ENCODE results near the gene ODAD4. TPM values are rescaled to one million over a fixed set of nuclear protein-coding genes. Genes with fewer than 3 reads are reported as not detected.

Gene ODAD4
- total RNA-seq, 2 experiments from 2014 or later: 0.89 to 0.97 TPM

DNA sequence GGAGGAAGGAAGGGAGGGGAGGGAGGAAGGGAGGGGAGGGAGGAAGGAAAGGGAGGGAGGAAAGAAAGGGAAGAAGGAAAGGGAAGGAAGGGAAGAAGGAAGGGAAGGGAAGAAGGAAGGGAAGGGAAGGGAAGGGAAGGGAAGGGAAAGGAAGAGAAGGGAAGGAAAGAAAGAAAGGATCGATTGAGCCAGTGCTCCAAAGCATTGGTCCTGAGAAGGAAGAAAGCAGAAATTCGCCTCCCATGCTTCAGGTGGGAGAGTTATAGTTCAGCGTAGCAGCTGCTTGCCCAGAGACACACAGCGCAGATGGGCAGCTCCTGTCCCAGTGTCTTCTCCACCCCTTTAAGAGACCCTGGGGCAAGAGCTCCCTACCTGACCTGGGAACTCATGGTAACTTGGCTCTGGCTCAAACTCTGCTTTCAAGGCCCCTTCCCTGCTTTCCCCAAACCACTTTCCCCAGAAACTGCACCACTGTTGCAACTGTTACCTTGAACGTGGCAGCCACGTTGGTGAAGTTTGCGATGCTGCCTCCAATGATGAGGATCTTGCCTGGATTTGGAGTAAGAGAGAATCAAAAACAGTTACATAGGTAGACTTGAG, 26.1 kb upstream of the ODAD4 start:
- Mint-ChIP-seq H3K27ac (peak overlapping the region; percentile 2), H3K4me1 (ENCODE audit: low read depth) (no peaks in the 10 kb centered on the region), H3K9me3 (ENCODE audit: insufficient read depth) (no peaks in the 10 kb centered on the region), H3K36me3 (ENCODE audit: low read depth) (peaks cover 54% of the 10 kb centered on the region), H3K4me3 (no peak overlapping the region), H3K27me3 (ENCODE audit: low read depth) (no peaks in the 10 kb centered on the region)
- no peak for DNase-seq
- ChIA-PET CTCF (no interaction called here), POLR2A (no interaction called here)
- ATAC-seq: no peak

DNA sequence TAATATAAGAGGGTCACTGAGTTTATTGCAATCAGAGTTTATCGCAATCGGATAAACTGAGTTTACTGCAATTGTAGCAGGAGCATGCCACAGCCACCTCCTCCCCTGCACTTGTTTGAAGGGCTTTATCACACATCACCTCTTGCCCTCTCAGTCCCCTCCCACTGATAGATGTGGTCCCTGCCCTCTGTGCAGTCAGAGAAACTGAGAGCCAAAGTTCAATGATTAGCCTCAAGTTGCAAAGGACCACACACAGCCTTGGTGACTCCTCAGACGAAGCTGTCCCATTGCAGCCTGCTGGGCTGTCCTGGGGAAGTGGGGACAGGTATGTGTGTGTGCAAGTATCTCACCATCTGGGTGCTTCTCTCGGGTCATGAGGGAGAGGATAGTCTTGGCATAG, 25.2 kb upstream of the ODAD4 start:
- Mint-ChIP-seq H3K27ac (no peak overlapping the region), H3K4me3 (no peak overlapping the region), H3K9me3 (ENCODE audit: insufficient read depth) (no peaks in the 10 kb centered on the region), H3K4me1 (ENCODE audit: low read depth) (no peaks in the 10 kb centered on the region), H3K27me3 (ENCODE audit: low read depth) (no peaks in the 10 kb centered on the region), H3K36me3 (ENCODE audit: low read depth) (peaks cover 60% of the 10 kb centered on the region)
- no peak for DNase-seq
- POLR2A ChIA-PET: interaction anchor here (1.2 kb wide), 1 partner anchor 40 kb away, joined by 3 read pairs; the partner anchor contains the start of gene KLHL11
- peak; percentile 15 for ATAC-seq
- CTCF ChIA-PET: no interaction called here

DNA sequence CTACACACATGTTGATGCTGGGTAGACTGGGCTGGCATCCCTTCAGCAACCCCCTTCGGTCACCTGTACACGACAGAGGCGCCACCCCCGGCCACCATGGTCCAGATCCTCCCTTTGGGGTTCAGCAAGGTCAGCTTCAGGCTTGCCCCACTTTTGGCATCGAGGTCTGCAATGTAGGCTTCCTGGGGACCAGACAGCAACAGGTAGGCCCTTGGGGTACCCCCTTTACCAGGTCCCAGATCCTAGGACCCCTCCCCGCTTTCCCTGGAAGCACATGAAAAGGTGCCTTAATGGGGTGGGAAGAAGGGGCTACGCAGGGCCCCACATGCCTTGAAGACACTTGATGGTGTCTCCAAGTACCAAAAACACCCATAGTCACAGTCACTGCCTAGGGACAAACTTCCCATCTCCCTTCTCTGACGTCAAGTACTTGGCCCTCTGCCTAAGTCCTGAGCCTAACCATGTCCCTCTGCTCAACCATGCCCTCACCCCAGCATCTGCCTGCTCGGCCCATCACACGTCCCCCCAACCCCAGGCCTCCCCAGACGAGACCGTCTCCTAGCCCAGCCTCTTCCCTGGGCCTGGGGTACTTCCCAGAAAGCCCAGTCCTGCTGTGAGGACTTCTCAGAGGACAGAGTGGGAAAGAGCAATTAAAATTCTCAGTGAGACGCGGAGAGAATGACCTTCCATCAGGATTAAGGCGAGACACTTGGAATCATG, 23.8 kb upstream of the ODAD4 start:
- H3K4me1 Mint-ChIP-seq (ENCODE audit: low read depth): no peaks in the 10 kb centered on the region
- CTCF ChIA-PET: no interaction called here
- H3K9me3 Mint-ChIP-seq (ENCODE audit: insufficient read depth): no peaks in the 10 kb centered on the region
- DNase-seq: no peak
- POLR2A ChIA-PET: interaction anchor here (1.2 kb wide), 1 partner anchor 42 kb away, joined by 3 read pairs; the partner anchor contains the start of gene KLHL11
- H3K27ac Mint-ChIP-seq: no peak overlapping the region
- no peaks in the 10 kb centered on the region for H3K27me3 Mint-ChIP-seq (ENCODE audit: low read depth)
- H3K36me3 Mint-ChIP-seq (ENCODE audit: low read depth): peaks cover 64% of the 10 kb centered on the region
- no peak overlapping the region for H3K4me3 Mint-ChIP-seq
- ATAC-seq: no peak

DNA sequence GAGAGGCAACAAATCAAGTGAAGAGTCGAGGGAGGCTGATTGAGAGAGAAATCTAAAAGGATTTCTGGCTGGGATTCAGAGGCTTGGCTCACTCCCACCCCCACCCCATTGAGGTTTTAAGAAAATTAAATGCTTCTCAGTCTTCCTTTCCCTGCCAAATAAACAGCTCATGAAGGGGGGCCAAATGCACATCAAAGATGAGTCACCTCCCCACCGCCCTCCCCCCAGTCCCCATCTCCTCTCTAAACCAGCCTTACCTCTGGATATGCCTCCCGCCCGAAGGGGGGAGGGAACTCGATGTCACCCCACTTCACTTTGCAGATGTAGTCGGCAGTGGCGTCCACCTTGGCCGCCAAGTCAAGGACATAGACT, 23.2 kb upstream of the ODAD4 start:
- DNase-seq (no peak), ATAC-seq (no peak)
- Mint-ChIP-seq H3K9me3 (ENCODE audit: insufficient read depth) (no peaks in the 10 kb centered on the region), H3K36me3 (ENCODE audit: low read depth) (peaks cover 61% of the 10 kb centered on the region), H3K27ac (no peak overlapping the region), H3K27me3 (ENCODE audit: low read depth) (no peaks in the 10 kb centered on the region), H3K4me3 (no peak overlapping the region), H3K4me1 (ENCODE audit: low read depth) (no peaks in the 10 kb centered on the region)
- ChIA-PET CTCF (no interaction called here), POLR2A (no interaction called here)

DNA sequence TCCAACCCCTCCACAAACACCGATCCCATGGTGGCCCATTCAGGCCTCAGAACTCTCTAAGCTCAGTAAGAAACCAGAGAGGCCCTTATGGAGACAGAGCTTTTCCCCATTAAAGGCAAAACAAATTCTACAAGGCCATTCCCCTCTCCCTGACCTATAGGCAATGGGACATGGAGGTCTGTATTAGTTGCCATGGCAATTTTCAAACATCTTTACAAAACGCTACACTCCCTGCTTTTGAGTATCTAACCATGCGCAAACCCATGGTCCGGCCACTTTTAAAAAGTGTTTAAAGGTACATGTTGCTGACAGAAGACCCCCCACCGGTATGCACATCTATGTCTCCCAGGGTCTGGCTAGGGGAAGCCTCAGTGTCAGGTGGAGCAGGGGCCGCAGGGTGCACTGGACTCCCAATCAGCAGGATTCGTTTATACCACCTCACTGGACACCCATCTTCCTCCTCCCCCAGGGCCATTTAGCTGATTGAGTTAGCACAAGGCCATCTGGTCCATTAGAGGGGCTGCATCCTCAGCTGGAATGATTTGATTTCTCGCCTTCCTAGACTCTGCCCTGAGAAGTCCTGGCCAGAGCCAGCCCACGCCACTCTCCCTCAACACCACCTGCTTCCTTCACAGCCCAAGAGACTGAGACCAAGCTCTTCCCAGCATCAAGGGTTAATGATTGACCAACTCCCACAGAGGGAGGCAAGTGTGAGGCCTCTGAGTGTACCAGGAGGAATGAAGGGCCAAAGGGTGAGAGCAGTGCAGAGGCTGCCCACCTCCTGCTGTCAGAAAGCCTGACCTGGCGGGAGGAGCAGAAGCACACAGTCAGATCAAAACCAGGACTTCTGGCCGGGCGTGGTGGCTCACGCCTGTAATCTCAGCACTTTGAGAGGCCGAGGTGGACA, 22.5 kb upstream of the ODAD4 start:
- POLR2A ChIA-PET: no interaction called here
- no peaks in the 10 kb centered on the region for H3K9me3 Mint-ChIP-seq (ENCODE audit: insufficient read depth)
- H3K4me3 Mint-ChIP-seq: no peak overlapping the region
- CTCF ChIA-PET: no interaction called here
- H3K36me3 Mint-ChIP-seq (ENCODE audit: low read depth): peaks cover 66% of the 10 kb centered on the region
- H3K27me3 Mint-ChIP-seq (ENCODE audit: low read depth): no peaks in the 10 kb centered on the region
- H3K4me1 Mint-ChIP-seq (ENCODE audit: low read depth): peaks cover under 1% of the 10 kb centered on the region
- ATAC-seq (no peak), DNase-seq (no peak)
- H3K27ac Mint-ChIP-seq: no peak overlapping the region

DNA sequence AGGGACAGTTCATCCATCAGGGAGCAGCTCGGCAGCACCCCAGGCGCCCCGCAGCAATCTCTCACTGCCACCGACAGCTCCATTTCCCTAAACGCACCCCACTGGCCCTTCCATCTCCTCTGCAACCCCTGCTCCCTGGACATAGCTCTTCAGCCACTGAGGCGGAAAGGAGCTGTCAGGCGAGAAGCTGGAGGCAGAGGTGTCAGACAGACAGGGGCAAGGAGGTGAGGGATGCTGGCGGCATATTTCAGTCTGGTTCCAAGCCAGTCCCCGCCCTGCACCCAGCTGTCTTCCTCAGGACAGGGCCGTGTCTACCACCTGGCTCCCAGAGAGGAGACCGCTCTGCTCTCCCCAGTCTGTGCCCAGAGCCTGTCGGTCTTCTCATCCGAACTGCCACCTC, 21.3 kb upstream of the ODAD4 start:
- CTCF ChIA-PET: no interaction called here
- peaks cover 6% of the 10 kb centered on the region for H3K4me1 Mint-ChIP-seq (ENCODE audit: low read depth)
- ATAC-seq (no peak), DNase-seq (no peak)
- no peak overlapping the region for H3K4me3 Mint-ChIP-seq
- no peaks in the 10 kb centered on the region for H3K9me3 Mint-ChIP-seq (ENCODE audit: insufficient read depth)
- peaks cover 71% of the 10 kb centered on the region for H3K36me3 Mint-ChIP-seq (ENCODE audit: low read depth)
- H3K27me3 Mint-ChIP-seq (ENCODE audit: low read depth): no peaks in the 10 kb centered on the region
- no peak overlapping the region for H3K27ac Mint-ChIP-seq
- POLR2A ChIA-PET: interaction anchor here (1.6 kb wide), 1 partner anchor 9 kb away, joined by 8 read pairs; the partner anchor contains the start of gene ACLY

DNA sequence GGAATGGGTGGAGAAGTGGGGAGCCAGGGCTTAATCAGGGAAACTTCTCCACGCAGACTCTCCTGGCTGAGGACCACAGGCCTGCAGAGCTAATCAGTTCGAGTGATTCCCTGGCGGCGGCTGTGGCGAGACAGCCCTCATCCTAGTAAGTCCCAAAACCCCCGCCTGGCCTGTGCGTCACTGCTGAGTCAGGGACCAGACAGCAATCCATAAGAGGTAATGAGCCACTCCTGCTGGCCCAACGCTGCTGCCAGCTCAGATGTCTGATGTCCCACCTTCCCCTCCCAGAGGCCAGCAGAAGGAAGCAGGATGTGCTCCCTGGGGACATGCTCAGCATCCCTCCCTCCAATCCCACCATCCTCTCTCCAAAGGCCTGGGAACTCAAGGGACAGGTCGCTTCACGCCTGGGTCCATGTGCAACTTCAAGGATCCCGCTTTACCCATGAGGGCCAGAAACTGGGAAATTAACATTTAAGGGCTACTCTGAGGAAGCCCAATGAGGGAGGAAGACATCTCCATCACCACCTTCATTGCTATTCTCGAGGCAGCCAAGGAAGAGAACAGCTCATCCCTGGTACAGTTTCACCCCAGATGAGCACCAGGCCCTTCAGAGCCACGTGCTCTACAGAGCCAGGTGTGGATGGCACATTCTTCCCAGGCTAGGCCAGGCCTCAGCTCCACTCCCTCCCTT, 19.6 kb upstream of the ODAD4 start:
- peaks cover 20% of the 10 kb centered on the region for H3K4me1 Mint-ChIP-seq (ENCODE audit: low read depth)
- H3K27me3 Mint-ChIP-seq (ENCODE audit: low read depth): no peaks in the 10 kb centered on the region
- no peak overlapping the region for H3K27ac Mint-ChIP-seq
- H3K4me3 Mint-ChIP-seq: no peak overlapping the region
- ChIA-PET POLR2A (no interaction called here), CTCF (no interaction called here)
- no peaks in the 10 kb centered on the region for H3K9me3 Mint-ChIP-seq (ENCODE audit: insufficient read depth)
- peaks cover 67% of the 10 kb centered on the region for H3K36me3 Mint-ChIP-seq (ENCODE audit: low read depth)
- DNase-seq: no peak
- no peak for ATAC-seq

DNA sequence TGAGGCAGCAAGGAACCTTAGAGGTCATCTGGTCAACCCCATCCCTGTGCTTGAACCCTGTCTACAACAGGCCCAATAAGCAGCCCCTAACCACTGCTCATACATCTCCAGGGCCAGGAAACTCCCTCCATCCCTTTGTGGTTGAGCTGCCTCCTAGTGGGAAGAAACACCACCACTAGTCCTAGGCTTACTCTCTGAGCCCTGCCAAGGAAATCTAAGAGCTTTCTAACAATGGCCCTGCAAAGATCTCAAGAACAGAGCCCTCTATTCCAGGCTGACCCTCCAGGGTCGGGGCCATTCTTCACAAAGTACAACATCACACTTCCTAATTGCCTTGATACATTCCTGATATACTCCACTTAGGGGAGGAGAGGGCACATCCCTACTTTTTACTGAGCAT, 17.5 kb upstream of the ODAD4 start:
- POLR2A ChIA-PET: interaction anchor here (1.2 kb wide), 1 partner anchor 48 kb away, joined by 5 read pairs; the partner anchor contains the start of gene KLHL11
- CTCF ChIA-PET: no interaction called here
- peaks cover 36% of the 10 kb centered on the region for H3K4me1 Mint-ChIP-seq (ENCODE audit: low read depth)
- no peaks in the 10 kb centered on the region for H3K27me3 Mint-ChIP-seq (ENCODE audit: low read depth)
- ATAC-seq: no peak
- peaks cover 68% of the 10 kb centered on the region for H3K36me3 Mint-ChIP-seq (ENCODE audit: low read depth)
- no peak for DNase-seq
- H3K4me3 Mint-ChIP-seq: no peak overlapping the region
- no peaks in the 10 kb centered on the region for H3K9me3 Mint-ChIP-seq (ENCODE audit: insufficient read depth)
- no peak overlapping the region for H3K27ac Mint-ChIP-seq

DNA sequence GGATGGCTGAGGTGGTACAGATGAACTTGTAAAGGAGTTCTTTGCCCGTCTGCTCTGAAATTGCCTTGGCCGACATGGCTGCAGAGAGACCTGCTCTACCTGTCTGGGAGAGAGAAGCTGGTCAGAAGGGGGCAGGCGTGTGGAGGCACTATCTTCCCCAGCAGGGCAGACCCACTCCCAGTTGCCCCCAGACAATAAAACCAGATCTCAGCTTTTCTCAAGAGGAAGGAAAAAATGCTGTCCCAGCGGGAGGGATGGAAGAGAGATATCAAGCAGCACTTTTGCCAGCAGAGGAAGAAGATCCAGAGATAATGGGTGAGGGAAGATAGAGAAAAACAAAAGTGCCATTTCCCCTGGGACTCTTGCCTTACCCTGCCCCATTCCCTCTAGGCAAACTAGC, 16.6 kb upstream of the ODAD4 start:
- Mint-ChIP-seq H3K9me3 (ENCODE audit: insufficient read depth) (no peaks in the 10 kb centered on the region), H3K27ac (peak overlapping the region; percentile 23), H3K36me3 (ENCODE audit: low read depth) (peaks cover 62% of the 10 kb centered on the region), H3K4me1 (ENCODE audit: low read depth) (peaks cover 36% of the 10 kb centered on the region), H3K4me3 (no peak overlapping the region), H3K27me3 (ENCODE audit: low read depth) (no peaks in the 10 kb centered on the region)
- ChIA-PET CTCF (interaction anchor here (1.2 kb wide), 1 partner anchor 218 kb away, joined by 3 read pairs; no protein-coding TSS in a partner anchor), POLR2A (interaction anchor here (0.6 kb wide), 1 partner anchor 12 kb away, joined by 3 read pairs; no protein-coding TSS in a partner anchor)
- no peak for DNase-seq
- ATAC-seq: no peak

DNA sequence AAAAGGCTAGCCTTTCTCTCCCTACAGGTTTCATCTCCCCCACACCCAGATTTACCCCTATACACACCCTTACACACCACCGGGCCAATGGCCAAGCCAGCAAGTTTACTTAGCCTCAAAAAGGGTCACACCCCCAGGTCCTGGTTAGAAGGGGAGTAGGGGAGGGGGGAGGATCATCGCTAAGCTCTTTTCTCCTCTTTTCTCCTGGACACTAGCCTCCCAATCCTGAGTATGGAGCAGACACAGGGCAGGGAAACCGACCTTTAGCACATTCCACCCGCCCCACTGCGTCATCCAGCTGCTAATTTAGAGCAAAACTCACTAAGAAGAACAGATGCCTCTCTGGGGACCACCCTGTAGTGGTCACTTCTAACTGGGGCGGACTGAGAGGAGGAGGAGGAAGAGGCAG, 16.1 kb upstream of the ODAD4 start:
- ChIA-PET POLR2A (interaction anchor here (0.6 kb wide), 1 partner anchor 12 kb away, joined by 3 read pairs; no protein-coding TSS in a partner anchor), CTCF (interaction anchor here (1.2 kb wide), 2 partner anchors 46 to 218 kb away, joined by 3 read pairs; no protein-coding TSS in a partner anchor)
- no peak overlapping the region for H3K27ac Mint-ChIP-seq
- ATAC-seq (no peak), DNase-seq (no peak)
- no peak overlapping the region for H3K4me3 Mint-ChIP-seq
- H3K4me1 Mint-ChIP-seq (ENCODE audit: low read depth): peaks cover 38% of the 10 kb centered on the region
- H3K27me3 Mint-ChIP-seq (ENCODE audit: low read depth): no peaks in the 10 kb centered on the region
- no peaks in the 10 kb centered on the region for H3K9me3 Mint-ChIP-seq (ENCODE audit: insufficient read depth)
- peaks cover 60% of the 10 kb centered on the region for H3K36me3 Mint-ChIP-seq (ENCODE audit: low read depth)

DNA sequence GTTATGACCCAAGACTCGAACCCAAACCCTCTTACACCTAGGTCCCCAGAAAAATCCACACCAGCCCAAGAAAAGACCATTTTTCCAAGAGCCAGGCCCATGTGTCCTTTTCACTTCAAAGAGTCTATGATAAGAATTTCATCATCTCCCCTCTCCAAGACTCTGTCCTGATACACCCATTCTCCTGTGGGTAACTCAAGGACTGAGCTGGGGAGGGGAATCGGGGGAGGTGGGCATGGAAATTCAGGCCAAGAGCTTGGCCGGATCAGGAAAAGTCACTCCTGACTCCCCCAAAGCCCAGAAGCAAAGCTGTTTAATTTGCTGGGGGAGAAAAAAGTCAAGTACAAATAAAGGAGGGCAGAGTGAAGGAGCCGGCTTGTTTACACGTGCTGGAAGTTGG, 15.4 kb upstream of the ODAD4 start:
- DNase-seq (no peak), ATAC-seq (no peak)
- POLR2A ChIA-PET: interaction anchor here (1.0 kb wide), 1 partner anchor 16 kb away, joined by 3 read pairs; the partner anchor contains the start of gene ODAD4
- H3K4me3 Mint-ChIP-seq: no peak overlapping the region
- no peaks in the 10 kb centered on the region for H3K9me3 Mint-ChIP-seq (ENCODE audit: insufficient read depth)
- peaks cover 54% of the 10 kb centered on the region for H3K36me3 Mint-ChIP-seq (ENCODE audit: low read depth)
- no peaks in the 10 kb centered on the region for H3K27me3 Mint-ChIP-seq (ENCODE audit: low read depth)
- H3K27ac Mint-ChIP-seq: peak overlapping the region; percentile 50
- CTCF ChIA-PET: interaction anchor here (1.2 kb wide), 2 partner anchors 45 to 219 kb away, joined by 3 read pairs; no protein-coding TSS in a partner anchor
- peaks cover 41% of the 10 kb centered on the region for H3K4me1 Mint-ChIP-seq (ENCODE audit: low read depth)
